ENCODE measurements around the gene CAMKK2.
"Not testable (repeated sequence)": the region's sequence is repeated elsewhere in the genome, so short reads cannot be mapped to it uniquely, and the experiment has no call there.

The CAMKK2 gene

GRCh38 chr12:121296618-121297434 is at the start of gene CAMKK2:
Gene CAMKK2, minus strand, starts transcription at chr12:121296709. Its CDS starts 22,183 bp downstream, at chr12:121274526.
- DNase-seq = peak; percentile 86

GRCh38 chr12:121345151-121345815 is 48.8 kb upstream of the CAMKK2 start:
- no peak for DNase-seq

GRCh38 chr12:121344506-121344905 is 48.0 kb upstream of the CAMKK2 start:
- DNase-seq = no peak

- DNase-seq = no peak
These were observed 40.9 kb upstream of the CAMKK2 start for GRCh38 chr12:121337416-121337815.

- DNase-seq = peak; percentile 63
These were observed 38.2 kb upstream of the CAMKK2 start for GRCh38 chr12:121334513-121335343.

- DNase-seq = no peak
These were observed 37.2 kb upstream of the CAMKK2 start for GRCh38 chr12:121333747-121334146.

GRCh38 chr12:121331248-121331647 is 34.7 kb upstream of the CAMKK2 start:
- DNase-seq = no peak

- DNase-seq = no peak
These were observed 34.2 kb upstream of the CAMKK2 start for GRCh38 chr12:121330692-121331091.

GRCh38 chr12:121330195-121330594 is 33.7 kb upstream of the CAMKK2 start:
- no peak for DNase-seq

GRCh38 chr12:121328620-121329019 is 32.1 kb upstream of the CAMKK2 start:
- DNase-seq = no peak

- no peak for DNase-seq
These were observed 30.6 kb upstream of the CAMKK2 start for GRCh38 chr12:121326996-121327674.

GRCh38 chr12:121325922-121326396 is 29.4 kb upstream of the CAMKK2 start:
- DNase-seq = no peak

- no peak for DNase-seq
These were observed 27.4 kb upstream of the CAMKK2 start for GRCh38 chr12:121323908-121324307.

- no peak for DNase-seq
These were observed 21.6 kb upstream of the CAMKK2 start for GRCh38 chr12:121318121-121318520.

- no peak for DNase-seq
These were observed 17.9 kb upstream of the CAMKK2 start for GRCh38 chr12:121314431-121314830.

- DNase-seq = not testable (repeated sequence)
These were observed 13.7 kb upstream of the CAMKK2 start for GRCh38 chr12:121310231-121310630.

- DNase-seq = not testable (repeated sequence)
These were observed 10.9 kb upstream of the CAMKK2 start for GRCh38 chr12:121307397-121307796.

- no peak for DNase-seq
These were observed 7.8 kb upstream of the CAMKK2 start for GRCh38 chr12:121304306-121304705.

GRCh38 chr12:121301876-121302275 is 5.4 kb upstream of the CAMKK2 start:
- no peak for DNase-seq

GRCh38 chr12:121300083-121300819 is 3.7 kb upstream of the CAMKK2 start:
- peak; percentile 75 for DNase-seq

- DNase-seq = peak; percentile 28
These were observed 3.2 kb upstream of the CAMKK2 start for GRCh38 chr12:121299662-121300061.

GRCh38 chr12:121298411-121298810 is 1.9 kb upstream of the CAMKK2 start:
- not testable (repeated sequence) for DNase-seq

All from NCI-H146 (cell line).